ENCODE results near the gene CATSPERD. TPM values are rescaled to one million over a fixed set of nuclear protein-coding genes. Genes with fewer than 3 reads are reported as not detected.

The CATSPERD gene
- not detected in 2 replicates for total RNA-seq

GRCh38 chr19:5719961-5720790 lies at the start of gene CATSPERD, which contains the start of gene LONP1:
TSS of gene CATSPERD (plus strand) at chr19:5720637. CDS start at chr19:5720738, 101 bp downstream.
TSS of gene LONP1 (minus strand) at chr19:5720146. CDS start at chr19:5720132, 14 bp downstream.

GRCh38 chr19:5680437-5681368 lies 39.7 kb upstream of the CATSPERD start, which contains the start of the genes HSD11B1L and MICOS13:
TSS of gene HSD11B1L (plus strand) at chr19:5681027. CDS start at chr19:5684833, 3,806 bp downstream.
TSS of gene MICOS13 (minus strand) at chr19:5680516. CDS start at chr19:5680486, 30 bp downstream.

GRCh38 chr19:5690125-5690954 lies 30.1 kb upstream of the CATSPERD start, which contains the start of gene RPL36:
TSS of gene RPL36 (plus strand) at chr19:5690295. CDS start at chr19:5690508, 213 bp downstream.

GRCh38 chr19:5784581-5785147 lies 64.2 kb downstream of the CATSPERD start, which contains the start of gene PRR22:
TSS of gene PRR22 (minus strand) at chr19:5784746. CDS start at chr19:5784660, 86 bp downstream.

GRCh38 chr19:5790559-5791520 lies 70.4 kb downstream of the CATSPERD start, which contains the start of gene DUS3L:
TSS of gene DUS3L (minus strand) at chr19:5791163. CDS start at chr19:5791141, 22 bp downstream.

GRCh38 chr19:5804516-5805461 lies 84.4 kb downstream of the CATSPERD start, which contains the start of gene NRTN:
TSS of gene NRTN (plus strand) at chr19:5805067. CDS start at chr19:5824166, 19,099 bp downstream.

Other genes starting within 250 kb of the CATSPERD start
- gene TINCR, start 152.7 kb upstream of the CATSPERD start, total RNA-seq = not detected in 2 replicates
- 24.6 and 30.2 TPM in 2 replicates for gene SAFB2, start 97.9 kb upstream of the CATSPERD start, total RNA-seq
- gene SAFB, start 97.6 kb upstream of the CATSPERD start, total RNA-seq = 35.5 and 49.9 TPM in 2 replicates
- 26.2 and 71.1 TPM in 2 replicates for gene MICOS13, start 40.1 kb upstream of the CATSPERD start, total RNA-seq
- 3.7 and 6.1 TPM in 2 replicates for gene HSD11B1L, start 39.6 kb upstream of the CATSPERD start, total RNA-seq
- gene RPL36, start 30.3 kb upstream of the CATSPERD start, total RNA-seq = 575 and 962 TPM in 2 replicates
- 47.4 and 48.4 TPM in 2 replicates for gene LONP1, start 491 bp upstream of the CATSPERD start, total RNA-seq
- gene PRR22, start 64.1 kb downstream of the CATSPERD start, total RNA-seq = 0.26 and 0.33 TPM in 2 replicates
- gene DUS3L, start 70.5 kb downstream of the CATSPERD start, total RNA-seq = 20.8 and 27.1 TPM in 2 replicates
- gene NRTN, start 84.4 kb downstream of the CATSPERD start, total RNA-seq = 0.26 and 0.65 TPM in 2 replicates
- gene FUT6, start 119.1 kb downstream of the CATSPERD start, total RNA-seq = not detected in 2 replicates
- gene FUT3, start 130.8 kb downstream of the CATSPERD start, total RNA-seq = not detected in 2 replicates
- not detected in 2 replicates for gene FUT5, start 149.9 kb downstream of the CATSPERD start, total RNA-seq
- 174 and 234 TPM in 2 replicates for gene NDUFA11, start 183.2 kb downstream of the CATSPERD start, total RNA-seq
- gene VMAC, start 184.2 kb downstream of the CATSPERD start, total RNA-seq = 5.9 and 7.9 TPM in 2 replicates
- gene CAPS, start 193.6 kb downstream of the CATSPERD start, total RNA-seq = 3.3 and 4.9 TPM in 2 replicates